ENCODE results near the gene CD14. TPM values are rescaled to one million over a fixed set of nuclear protein-coding genes. Genes with fewer than 3 reads are reported as not detected.

CD14 gene
- total RNA-seq, 1 donor from 2014 or later, result 0.29 TPM

- H3K36me3 ChIP-seq (ENCODE audit: control insufficient read depth, insufficient read depth, low read length), result no peaks in the 10 kb centered on the region
- no peak overlapping the region for H3K4me3 ChIP-seq (ENCODE audit: low read depth, low read length)
- no peak for DNase-seq (ENCODE audit: low read depth)
- no peaks in the 10 kb centered on the region for H3K27me3 ChIP-seq (ENCODE audit: control insufficient read depth, insufficient read depth, low read length)
- TF ChIP-seq CTCF (IDR thresholded peaks at IDR 0.05; ENCODE audit: insufficient read depth, low read length, poor library complexity, severe bottlenecking), result no peak
Measured at GRCh38 chr5:140587495-140587894, 45.5 kb downstream of the CD14 start.

Other genes with a start within 250 kb of the CD14 start
- gene ANKHD1, start 231.3 kb downstream of the CD14 start, total RNA-seq, result 62.9 and 80.4 TPM in 2 replicates
- 6.4 and 13.3 TPM in 2 replicates for gene EIF4EBP3, start 85.5 kb downstream of the CD14 start, total RNA-seq
- 42.1 and 45.5 TPM in 2 replicates for gene SRA1, start 75.7 kb downstream of the CD14 start, total RNA-seq
- 9.6 and 13.3 TPM in 2 replicates for gene APBB3, start 68.6 kb downstream of the CD14 start, total RNA-seq
- 55.9 and 60.5 TPM in 2 replicates for gene SLC35A4, start 68.3 kb downstream of the CD14 start, total RNA-seq
- 35.6 and 66.8 TPM in 2 replicates for gene TMCO6, start 6.3 kb upstream of the CD14 start, total RNA-seq
- gene NDUFA2, start 14.5 kb upstream of the CD14 start, total RNA-seq, result 46.4 and 51.2 TPM in 2 replicates
- gene IK, start 14.7 kb upstream of the CD14 start, total RNA-seq, result 107 and 111 TPM in 2 replicates
- gene WDR55, start 31.7 kb upstream of the CD14 start, total RNA-seq, result 20.1 and 22.5 TPM in 2 replicates
- gene DND1, start 40.4 kb upstream of the CD14 start, total RNA-seq, result 0.34 and 1.0 TPM in 2 replicates
- 80.6 and 97.1 TPM in 2 replicates for gene HARS1, start 58.2 kb upstream of the CD14 start, total RNA-seq
- 31.6 and 33.9 TPM in 2 replicates for gene HARS2, start 58.3 kb upstream of the CD14 start, total RNA-seq
- gene ZMAT2, start 67.3 kb upstream of the CD14 start, total RNA-seq, result 27.2 and 42.4 TPM in 2 replicates
- not detected in 2 replicates for gene PCDHA1, start 153.0 kb upstream of the CD14 start, total RNA-seq
- not detected in 2 replicates for gene PCDHA2, start 161.7 kb upstream of the CD14 start, total RNA-seq
- gene PCDHA3, start 167.9 kb upstream of the CD14 start, total RNA-seq, result 0.07 and 0.25 TPM in 2 replicates
- 0.27 and 1.2 TPM in 2 replicates for gene PCDHA4, start 173.9 kb upstream of the CD14 start, total RNA-seq
- gene PCDHA5, start 188.4 kb upstream of the CD14 start, total RNA-seq, result not detected in 2 replicates
- 0.21 and 0.27 TPM in 2 replicates for gene PCDHA6, start 194.8 kb upstream of the CD14 start, total RNA-seq
- gene PCDHA7, start 201.1 kb upstream of the CD14 start, total RNA-seq, result 0.07 and 0.25 TPM in 2 replicates
- gene PCDHA8, start 208.0 kb upstream of the CD14 start, total RNA-seq, result under 0.01 TPM in 1 of 2 replicates, not detected in the other
- under 0.01 TPM in 2 replicates for gene PCDHA9, start 215.2 kb upstream of the CD14 start, total RNA-seq
- 0.33 and 0.68 TPM in 2 replicates for gene PCDHA10, start 222.7 kb upstream of the CD14 start, total RNA-seq
- 0.48 and 1.2 TPM in 2 replicates for gene PCDHA11, start 235.8 kb upstream of the CD14 start, total RNA-seq
- 0.08 and 0.96 TPM in 2 replicates for gene PCDHA12, start 242.1 kb upstream of the CD14 start, total RNA-seq
- 0.21 TPM in 1 of 2 replicates, not detected in the other for gene PCDHA13, start 248.9 kb upstream of the CD14 start, total RNA-seq

Data from kidney epithelial cell (primary cell).